Ishikawa (cell line): Measurements from ENCODE around the gene GBP1.

Source experiments
- CEBPB ChIP-seq: IDR thresholded peaks from 2 replicates; pipeline ENCODE4 v1.6.1; 2012
- CREB1 ChIP-seq: IDR thresholded peaks from 2 replicates; pipeline ENCODE4 v1.6.1; 2012; ENCODE audit warnings: low read depth
- EGR1 ChIP-seq: IDR thresholded peaks from 2 replicates; pipeline ENCODE4 v1.6.1; 2012
- EP300 ChIP-seq: IDR thresholded peaks from 2 replicates; pipeline ENCODE4 v1.6.1; 2012; ENCODE audit warnings: borderline replicate concordance
- FOXM1 ChIP-seq: IDR thresholded peaks from 2 replicates; pipeline ENCODE4 v1.6.1; 2012; ENCODE audit warnings: low read depth, borderline replicate concordance
- MAX ChIP-seq: IDR thresholded peaks from 2 replicates; pipeline ENCODE4 v1.6.1; 2012
- NFIC ChIP-seq: IDR thresholded peaks from 2 replicates; pipeline ENCODE4 v1.6.1; 2012
- RAD21 ChIP-seq: IDR thresholded peaks from 2 replicates; pipeline ENCODE4 v1.6.1; 2012; ENCODE audit warnings: low read depth
- REST ChIP-seq: IDR thresholded peaks from 2 replicates; pipeline ENCODE4 v1.6.1; 2012; ENCODE audit warnings: low read depth, mild to moderate bottlenecking
- TAF1 ChIP-seq: IDR thresholded peaks from 2 replicates; pipeline ENCODE4 v1.6.1; 2012; ENCODE audit warnings: low read depth, mild to moderate bottlenecking
- TCF12 ChIP-seq: IDR thresholded peaks from 2 replicates; pipeline ENCODE4 v1.6.1; 2012; ENCODE audit warnings: low read depth
- TEAD4 ChIP-seq: IDR thresholded peaks from 2 replicates; pipeline ENCODE4 v1.6.1; 2012
- USF1 ChIP-seq: IDR thresholded peaks from 2 replicates; pipeline ENCODE4 v1.6.1; 2012
- YY1 ChIP-seq: IDR thresholded peaks from 2 replicates; pipeline ENCODE4 v1.6.1; 2012; ENCODE audit warnings: low read depth
- ZBTB7A ChIP-seq: IDR thresholded peaks from 2 replicates; pipeline ENCODE4 v1.6.1; 2012; ENCODE audit warnings: low read depth

GBP1 gene

GRCh38 chr1:89025928-89026327 is 39.1 kb downstream of the GBP1 start:
- no peak for TF ChIP-seq TEAD4
- no peak for TF ChIP-seq TCF12
- TF ChIP-seq ZBTB7A = no peak
- TF ChIP-seq EP300 = no peak
- TF ChIP-seq EGR1 = no peak
- no peak for TF ChIP-seq CEBPB
- no peak for TF ChIP-seq CREB1
- TF ChIP-seq NFIC = no peak
- no peak for TF ChIP-seq TAF1
- TF ChIP-seq RAD21 = no peak
- TF ChIP-seq REST = no peak
- TF ChIP-seq MAX = no peak
- TF ChIP-seq FOXM1 = no peak
- TF ChIP-seq YY1 = no peak
- TF ChIP-seq USF1 = no peak

- TF ChIP-seq TAF1 = no peak
- no peak for TF ChIP-seq EGR1
- TF ChIP-seq NFIC = no peak
- TF ChIP-seq REST = no peak
- no peak for TF ChIP-seq ZBTB7A
- no peak for TF ChIP-seq FOXM1
- TF ChIP-seq EP300 = no peak
Observed at GRCh38 chr1:89023026-89023425, 42.0 kb downstream of the GBP1 start.

- TF ChIP-seq TAF1 (no peak), TEAD4 (no peak), REST (no peak), TCF12 (no peak), RAD21 (no peak), CEBPB (no peak), NFIC (no peak), EGR1 (no peak), EP300 (no peak), MAX (no peak), FOXM1 (no peak), USF1 (no peak), ZBTB7A (no peak), YY1 (no peak), CREB1 (no peak)
Observed at GRCh38 chr1:89022167-89022959, 42.6 kb downstream of the GBP1 start, which contains the start of gene GBP3. TSS of gene GBP3 (minus strand) at chr1:89022866. CDS start at chr1:89020721, 2,145 bp downstream.

- TF ChIP-seq ZBTB7A (no peak), YY1 (no peak), CREB1 (no peak), MAX (no peak), USF1 (no peak), EP300 (no peak), EGR1 (no peak), RAD21 (no peak), CEBPB (no peak), TCF12 (no peak), REST (no peak), TAF1 (no peak), FOXM1 (no peak), TEAD4 (no peak), NFIC (no peak)
Observed at GRCh38 chr1:89008511-89008910, 56.5 kb downstream of the GBP1 start.
